Measurements from ENCODE around the gene PLET1. TPM values are rescaled to one million over a fixed set of nuclear protein-coding genes. Genes with fewer than 3 reads are reported as not detected.

The PLET1 gene
- total and polyA plus RNA-seq, 2 of the 4 experiments (the other 2 are of a cell fraction): not detected

GRCh38 chr11:112206071-112206470 lies 54.6 kb downstream of the PLET1 start:
- H4K20me1 ChIP-seq (ENCODE audit: insufficient read depth, low read length): no peaks in the 10 kb centered on the region
- no peak overlapping the region for H3K18ac ChIP-seq (ENCODE audit: low read depth, low read length)
- H3K36me3 ChIP-seq (ENCODE audit: control insufficient read depth, insufficient read depth, low read length): no peaks in the 10 kb centered on the region
- POLR2A ChIA-PET (ENCODE audit: unreplicated experiment): no interaction called here
- no peaks in the 10 kb centered on the region for H3K79me1 ChIP-seq (ENCODE audit: low read depth in 1 of 2, low read length in 2 of 2)
- no peak overlapping the region for H2BK20ac ChIP-seq (ENCODE audit: low read depth, low read length)
- no peak overlapping the region for H4K91ac ChIP-seq (ENCODE audit: insufficient read depth, low read depth, low read length)
- no peak overlapping the region for H2AFZ ChIP-seq (replicated peaks; ENCODE audit: low read length, poor library complexity)
- no TSS peak for BruUV-seq (replicated peaks)
- H3K9me1 ChIP-seq (ENCODE audit: insufficient read depth, low read length): no peaks in the 10 kb centered on the region
- H3K27ac ChIP-seq (ENCODE audit: insufficient read depth, low read length): no peak overlapping the region
- H2BK5ac ChIP-seq (ENCODE audit: low read depth, low read length, poor library complexity, severe bottlenecking): no peak overlapping the region
- H2AK9ac ChIP-seq (replicated peaks; ENCODE audit: low read depth, low read length, poor library complexity): no peak overlapping the region
- in situ Hi-C loops (cut with MboI; ENCODE audit: low sequenced_read_pairs) (loop anchor here (25.0 kb wide), 1 partner anchor 1331 kb away; no protein-coding TSS in a partner anchor), intact Hi-C loops (cut with micrococcal nuclease) (no loop called here), dilution Hi-C loops (cut with HindIII; ENCODE audit: low sequenced_read_pairs, unreplicated experiment) (no loop called here)
- no peak overlapping the region for H3K4me2 ChIP-seq (ENCODE audit: low read depth, low read length)
- ATAC-seq (ENCODE audit: low read depth) (no peak), DNase-seq (no peak)
- no peak for TF ChIP-seq SMC3 (IDR thresholded peaks at IDR 0.05; ENCODE audit: low read depth, low read length)
- no peak for TF ChIP-seq MXI1 (IDR thresholded peaks at IDR 0.05; ENCODE audit: borderline replicate concordance, low read depth, low read length)
- TF ChIP-seq CEBPB (IDR thresholded peaks at IDR 0.05; ENCODE audit: low read depth, low read length): no peak
- TF ChIP-seq CTCF (conservative IDR thresholded peaks at IDR 0.05; ENCODE audit: low read depth, low read length): no peak
- TF ChIP-seq MAFK (IDR thresholded peaks at IDR 0.05; ENCODE audit: low read depth, low read length): no peak
- no peak for TF ChIP-seq ELK1 (IDR thresholded peaks at IDR 0.05; ENCODE audit: borderline replicate concordance, low read depth, low read length)
- no peak for TF ChIP-seq RAD21 (IDR thresholded peaks at IDR 0.05; ENCODE audit: low read length)
- no peak for TF ChIP-seq USF2 (IDR thresholded peaks at IDR 0.05; ENCODE audit: low read depth, low read length)
- TF ChIP-seq POLR2A (IDR thresholded peaks at IDR 0.05; ENCODE audit: low read depth, low read length): no peak
- TF ChIP-seq RCOR1 (IDR thresholded peaks at IDR 0.05; ENCODE audit: insufficient replicate concordance, low read length): no peak
- no peak for TF ChIP-seq CHD1 (IDR thresholded peaks at IDR 0.05; ENCODE audit: low read depth, low read length)
- TF ChIP-seq BHLHE40 (IDR thresholded peaks at IDR 0.05; ENCODE audit: low read depth, low read length): no peak
- TF ChIP-seq FOS (IDR thresholded peaks at IDR 0.05; ENCODE audit: low read depth, low read length): no peak
- no peak for TF ChIP-seq NFE2L2 (IDR thresholded peaks at IDR 0.05; ENCODE audit: low read depth, low read length)
- no peak for TF ChIP-seq RFX5 (IDR thresholded peaks at IDR 0.05; ENCODE audit: low read depth, low read length)
- TF ChIP-seq MAZ (IDR thresholded peaks at IDR 0.05; ENCODE audit: borderline replicate concordance, low read depth, low read length): no peak
- H3K23ac ChIP-seq (ENCODE audit: low read depth, low read length): no peak overlapping the region
- no peak overlapping the region for H3K56ac ChIP-seq (ENCODE audit: extremely low read depth, insufficient read depth, low read length)
- H3K4ac ChIP-seq (ENCODE audit: low read depth, low read length): no peak overlapping the region
- H2AK5ac ChIP-seq (ENCODE audit: low read depth, low read length): no peak overlapping the region
- no peak overlapping the region for H4K5ac ChIP-seq (ENCODE audit: low read depth, low read length)
- no peak overlapping the region for H4K8ac ChIP-seq (ENCODE audit: low read depth in 2 of 2, low read length in 2 of 2)
- H3K9me3 ChIP-seq (ENCODE audit: control insufficient read depth, insufficient read depth, low read length): no peaks in the 10 kb centered on the region
- no peak overlapping the region for H2BK120ac ChIP-seq (ENCODE audit: low read depth, low read length)
- no peak overlapping the region for H3K4me3 ChIP-seq (ENCODE audit: insufficient read depth, low read depth, low read length)
- CTCF ChIA-PET: no interaction called here
- H2BK15ac ChIP-seq (ENCODE audit: low read depth, low read length): no peak overlapping the region
- no peaks in the 10 kb centered on the region for H3K4me1 ChIP-seq (ENCODE audit: control insufficient read depth, insufficient read depth, low read length)
- H3K14ac ChIP-seq (replicated peaks; ENCODE audit: low read depth, low read length): no peak overlapping the region
- 83% methylated on average over 5 of the region's 23 CpGs; no CpG with 5 or more reads in 1 of the 2 experiments for WGBS, 2 experiments (ENCODE audit: extremely low coverage in 2 of 2, insufficient read length in 1 of 2)
- H3K9ac ChIP-seq (ENCODE audit: low read depth, low read length): no peak overlapping the region
- H3K27me3 ChIP-seq (ENCODE audit: control insufficient read depth, insufficient read depth, low read length): no peaks in the 10 kb centered on the region
